Suprapubic skin (tissue), 4 donors: Measurements from ENCODE around the gene MCM5. TPM values are rescaled to one million over a fixed set of nuclear protein-coding genes. Genes with fewer than 3 reads are reported as not detected.
A peak's percentile ranks its signal among the peaks of the same experiment; 100 is the strongest.
"Not testable (repeated sequence)": the region's sequence is repeated elsewhere in the genome, so short reads cannot be mapped to it uniquely, and the experiment has no call there.

Source experiments
- DNase-seq, 2 donors: peaks; one replicate each; pipeline ENCODE4 v3.0.0-alpha.2; 2019; ENCODE audit warnings: low spot score in 2 of 2
- H3K27ac ChIP-seq: fragments of 200-600 bp; sonication (generic); one replicate; pipeline ENCODE4 v1.5.1; 2019
- H3K27me3 ChIP-seq: fragments of 200-600 bp; sonication (generic); one replicate; pipeline ENCODE4 v1.5.1; 2019
- H3K36me3 ChIP-seq: fragments of 200-600 bp; sonication (generic); one replicate; pipeline ENCODE4 v1.5.1; 2019
- H3K4me1 ChIP-seq: fragments of 200-600 bp; sonication (generic); one replicate; pipeline ENCODE4 v1.5.1; 2019
- H3K4me3 ChIP-seq: fragments of 200-600 bp; sonication (generic); one replicate; pipeline ENCODE4 v1.5.1; 2019; ENCODE audit warnings: mild to moderate bottlenecking
- H3K9me3 ChIP-seq: fragments of 200-600 bp; sonication (generic); one replicate; pipeline ENCODE4 v1.5.1; 2019
- CTCF ChIP-seq, 2 donors: fragments of 200-600 bp in 1 of 2; fragments of 450-650 bp in 1 of 2; sonication (generic) in 1 of 2; IDR thresholded peaks; one replicate each; pipeline ENCODE4 v1.5.1; 2016 to 2019; ENCODE audit warnings: antibody characterized with exemption in 2 of 2, mild to moderate bottlenecking in 1 of 2, moderate library complexity in 1 of 2
- EP300 ChIP-seq: sonication (generic); formaldehyde crosslinking; IDR thresholded peaks from one replicate; pipeline ENCODE4 v1.6.1; 2017; ENCODE audit warnings: antibody characterized with exemption
- POLR2A ChIP-seq, 2 donors: fragments of 450-650 bp; IDR thresholded peaks; one replicate each; pipeline ENCODE4 v1.6.1; 2017; ENCODE audit warnings: antibody characterized with exemption in 2 of 2, mild to moderate bottlenecking in 2 of 2, moderate library complexity in 2 of 2
- POLR2AphosphoS5 ChIP-seq, 3 donors: sonication (generic); formaldehyde crosslinking; IDR thresholded peaks; one replicate each; pipeline ENCODE4 v1.6.1; 2017; ENCODE audit warnings: antibody characterized with exemption in 3 of 3
- WGBS: methylation state at CpG from one replicate; pipeline ENCODE4 v1.1.5; 2018; 5-methylcytosine and 5-hydroxymethylcytosine counted together
- total RNA-seq, 4 donors: library from RNA; depleted of rRNA; stranded (reverse); fragments of >200 nt; gene quantifications; one replicate each; pipeline ENCODE4 v1.1.0, GENCODE V29; 2016

The MCM5 gene
- total RNA-seq, 4 donors from 2014 or later, result 19.7 to 41.3 (median 32.6) TPM

- DNase-seq, result peak; percentile 78 to 85
- Histone ChIP-seq H3K27ac (peak overlapping the region; percentile 78), H3K27me3 (no peaks in the 10 kb centered on the region), H3K9me3 (no peaks in the 10 kb centered on the region), H3K36me3 (no peaks in the 10 kb centered on the region), H3K4me3 (no peak overlapping the region), H3K4me1 (peaks cover 41% of the 10 kb centered on the region)
- WGBS, result 16% methylated on average over 9 of the region's 11 CpGs
- TF ChIP-seq EP300 (no peak), POLR2A (IDR thresholded peaks at IDR 0.05) (no peak), POLR2AphosphoS5 (IDR thresholded peaks at IDR 0.05) (no peak), CTCF (IDR thresholded peaks at IDR 0.05) (no peak)
Observed at GRCh38 chr22:35467681-35468434, 67.9 kb downstream of the MCM5 start.

- no peaks in the 10 kb centered on the region for H3K9me3 ChIP-seq
- peaks cover 26% of the 10 kb centered on the region for H3K4me1 ChIP-seq
- no peak overlapping the region for H3K27ac ChIP-seq
- TF ChIP-seq POLR2A (IDR thresholded peaks at IDR 0.05) (no peak), EP300 (no peak), POLR2AphosphoS5 (IDR thresholded peaks at IDR 0.05) (no peak), CTCF (IDR thresholded peaks at IDR 0.05) (no peak)
- no peaks in the 10 kb centered on the region for H3K36me3 ChIP-seq
- DNase-seq, result no peak
- H3K27me3 ChIP-seq, result no peaks in the 10 kb centered on the region
- 93% methylated on average over 6 of the region's 6 CpGs for WGBS
- no peak overlapping the region for H3K4me3 ChIP-seq
Observed at GRCh38 chr22:35470903-35471321, 71.0 kb downstream of the MCM5 start.

GRCh38 chr22:35471566-35471965 lies 71.6 kb downstream of the MCM5 start:
- not testable (repeated sequence) for H3K9me3 ChIP-seq, DNase-seq, H3K4me3 ChIP-seq, H3K27me3 ChIP-seq, H3K27ac ChIP-seq, H3K36me3 ChIP-seq
- H3K4me1 ChIP-seq, result peaks cover 26% of the 10 kb centered on the region
- 85% methylated on average over 4 of the region's 4 CpGs for WGBS

GRCh38 chr22:35472488-35472887 lies 72.5 kb downstream of the MCM5 start:
- Histone ChIP-seq H3K36me3 (no peaks in the 10 kb centered on the region), H3K4me1 (peaks cover 22% of the 10 kb centered on the region), H3K4me3 (no peak overlapping the region), H3K9me3 (no peaks in the 10 kb centered on the region), H3K27me3 (peaks cover 4% of the 10 kb centered on the region), H3K27ac (no peak overlapping the region)
- WGBS, result 89% methylated on average over 6 of the region's 6 CpGs
- no peak for DNase-seq
- TF ChIP-seq POLR2A (IDR thresholded peaks at IDR 0.05) (no peak), CTCF (IDR thresholded peaks at IDR 0.05) (no peak), EP300 (no peak), POLR2AphosphoS5 (IDR thresholded peaks at IDR 0.05) (no peak)

GRCh38 chr22:35473971-35474370 lies 74.0 kb downstream of the MCM5 start:
- Histone ChIP-seq H3K9me3 (no peaks in the 10 kb centered on the region), H3K36me3 (no peaks in the 10 kb centered on the region), H3K4me1 (peaks cover 17% of the 10 kb centered on the region), H3K4me3 (no peak overlapping the region), H3K27ac (no peak overlapping the region), H3K27me3 (peaks cover 4% of the 10 kb centered on the region)
- 90% methylated on average over 4 of the region's 4 CpGs for WGBS
- TF ChIP-seq POLR2A (IDR thresholded peaks at IDR 0.05), result no peak
- no peak for TF ChIP-seq POLR2AphosphoS5 (IDR thresholded peaks at IDR 0.05)
- TF ChIP-seq CTCF (IDR thresholded peaks at IDR 0.05), result no peak
- no peak for TF ChIP-seq EP300
- no peak for DNase-seq

Other genes starting within 250 kb of the MCM5 start
- 10 to 100 TPM; 15.0 to 39.3 (median 20.3) TPM for gene HMGXB4, start 142.6 kb upstream of the MCM5 start, total RNA-seq
- gene TOM1, start 100.2 kb upstream of the MCM5 start, total RNA-seq, result 100 to 1,000 TPM; 105 to 279 (median 130) TPM
- 10 to 100 TPM; 13.6 to 95.7 (median 61.8) TPM for gene HMOX1, start 19.0 kb upstream of the MCM5 start, total RNA-seq
- gene RASD2, start 140.7 kb downstream of the MCM5 start, total RNA-seq, result 1 to 10 TPM in 2 of 4 donors, under 1 TPM in 2; 0.89 to 1.7 (median 1.2) TPM
- gene MB, start 217.2 kb downstream of the MCM5 start, total RNA-seq, result 10 to 100 TPM in 1 of 4 donors, 1 to 10 TPM in 3; 4.3 to 17.8 (median 9.1) TPM
- 1 to 10 TPM; 3.1 to 8.3 (median 5.1) TPM for gene APOL6, start 248.3 kb downstream of the MCM5 start, total RNA-seq